WERI-Rb-1 (cell line): ENCODE data around the gene FUT9.
A peak's percentile ranks its signal among the peaks of the same experiment; 100 is the strongest.

Experiments used
- DNase-seq: peaks from one replicate; pipeline ENCODE4 v3.0.0-alpha.2; 2020
- H3K27ac ChIP-seq: fragments of 250-450 bp; sonication (Bioruptor Pico); 2 replicates; pipeline ENCODE4 v1.5.1; 2020; ENCODE audit warnings: mild to moderate bottlenecking, moderate library complexity
- H3K27me3 ChIP-seq: fragments of 250-450 bp; sonication (Bioruptor Pico); 2 replicates; pipeline ENCODE4 v1.5.1; 2021; ENCODE audit warnings: mild to moderate bottlenecking, low read depth, moderate library complexity; ENCODE audit not compliant: insufficient read depth, severe bottlenecking
- H3K36me3 ChIP-seq: fragments of 250-450 bp; sonication (Bioruptor Pico); 2 replicates; pipeline ENCODE4 v1.5.1; 2020; ENCODE audit warnings: mild to moderate bottlenecking, moderate library complexity
- H3K4me3 ChIP-seq: 2 replicates; pipeline ENCODE4 v1.5.1; 2011; ENCODE audit warnings: low read depth, mild to moderate bottlenecking, control low read depth, low read length
- H3K9me3 ChIP-seq: fragments of 250-450 bp; sonication (Bioruptor Pico); 2 replicates; pipeline ENCODE4 v1.5.1; 2021; ENCODE audit warnings: mild to moderate bottlenecking, moderate library complexity; ENCODE audit not compliant: severe bottlenecking
- CTCF ChIP-seq: IDR thresholded peaks from 2 replicates; pipeline ENCODE4 v1.5.1; 2011; ENCODE audit warnings: low read depth, mild to moderate bottlenecking, control low read depth, inconsistent platforms, low read length

Gene FUT9

GRCh38 chr6:96013531-96013930 is 2.2 kb upstream of the FUT9 start:
- no peak overlapping the region for H3K27ac ChIP-seq
- no peaks in the 10 kb centered on the region for H3K9me3 ChIP-seq
- no peak for TF ChIP-seq CTCF
- no peaks in the 10 kb centered on the region for H3K36me3 ChIP-seq
- no peak overlapping the region for H3K4me3 ChIP-seq
- DNase-seq = no peak
- no peaks in the 10 kb centered on the region for H3K27me3 ChIP-seq

- Histone ChIP-seq H3K27me3 (no peaks in the 10 kb centered on the region), H3K4me3 (peak overlapping the region; percentile 69), H3K36me3 (no peaks in the 10 kb centered on the region), H3K27ac (peak overlapping the region; percentile 84), H3K9me3 (no peaks in the 10 kb centered on the region)
- peak; percentile 20; the same call in 1 of the 2 replicates for TF ChIP-seq CTCF
- peak; percentile 62 for DNase-seq
Observed at GRCh38 chr6:96014846-96015517, 792 bp upstream of the FUT9 start.

- no peak for DNase-seq
- no peaks in the 10 kb centered on the region for H3K27me3 ChIP-seq
- H3K36me3 ChIP-seq = no peaks in the 10 kb centered on the region
- no peak for TF ChIP-seq CTCF
- H3K9me3 ChIP-seq = no peaks in the 10 kb centered on the region
- peak overlapping the region; percentile 69 for H3K4me3 ChIP-seq
- H3K27ac ChIP-seq = peak overlapping the region; percentile 84; the same call in 1 of the 2 replicates
Observed at GRCh38 chr6:96016334-96017069, 728 bp downstream of the FUT9 start.

- no peaks in the 10 kb centered on the region for H3K27me3 ChIP-seq
- no peak for TF ChIP-seq CTCF
- H3K27ac ChIP-seq = no peak overlapping the region
Observed at GRCh38 chr6:96017070-96017359, 1.2 kb downstream of the FUT9 start.

GRCh38 chr6:96022225-96022624 is 6.5 kb downstream of the FUT9 start:
- DNase-seq = no peak
- no peaks in the 10 kb centered on the region for H3K36me3 ChIP-seq
- H3K9me3 ChIP-seq = no peaks in the 10 kb centered on the region
- no peak overlapping the region for H3K27ac ChIP-seq
- no peak overlapping the region for H3K4me3 ChIP-seq
- no peak for TF ChIP-seq CTCF
- H3K27me3 ChIP-seq = no peaks in the 10 kb centered on the region

More at GRCh38 chr6:96017070-96017359, 1.2 kb downstream of the FUT9 start:
- H3K9me3 ChIP-seq = no peaks in the 10 kb centered on the region
- H3K36me3 ChIP-seq = no peaks in the 10 kb centered on the region
- DNase-seq = no peak
- peak overlapping the region; percentile 69; the same call in 1 of the 2 replicates for H3K4me3 ChIP-seq
